NCI-H128 (cell line): ENCODE measurements around the gene PRKAR2A.
"Not testable (repeated sequence)": the region's sequence is repeated elsewhere in the genome, so short reads cannot be mapped to it uniquely, and the experiment has no call there.

Source experiments
- DNase-seq: peaks from one replicate; lab custom pipeline; 2025; ENCODE audit not compliant: unreplicated experiment; lab: John Stamatoyannopoulos, UW

PRKAR2A gene

DNA sequence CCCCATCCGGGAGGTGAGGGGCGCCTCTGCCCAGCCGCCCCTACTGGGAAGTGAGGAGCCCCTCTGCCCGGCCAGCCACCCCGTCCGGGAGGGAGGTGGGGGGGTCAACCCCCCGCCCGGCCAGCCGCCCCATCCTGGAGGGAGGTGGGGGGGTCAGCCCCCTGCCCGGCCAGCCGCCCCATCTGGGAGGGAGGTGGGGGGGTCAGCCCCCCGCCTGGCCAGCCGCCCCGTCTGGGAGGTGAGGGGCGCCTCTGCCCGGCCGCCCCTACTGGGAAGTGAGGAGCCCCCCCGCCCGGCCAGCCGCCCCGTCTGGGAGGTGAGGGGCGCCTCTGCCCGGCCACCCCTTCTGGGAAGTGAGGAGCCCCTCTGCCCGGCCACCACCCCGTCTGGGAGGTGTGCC, 113.1 kb downstream of the PRKAR2A start:
- not testable (repeated sequence) for DNase-seq

DNA sequence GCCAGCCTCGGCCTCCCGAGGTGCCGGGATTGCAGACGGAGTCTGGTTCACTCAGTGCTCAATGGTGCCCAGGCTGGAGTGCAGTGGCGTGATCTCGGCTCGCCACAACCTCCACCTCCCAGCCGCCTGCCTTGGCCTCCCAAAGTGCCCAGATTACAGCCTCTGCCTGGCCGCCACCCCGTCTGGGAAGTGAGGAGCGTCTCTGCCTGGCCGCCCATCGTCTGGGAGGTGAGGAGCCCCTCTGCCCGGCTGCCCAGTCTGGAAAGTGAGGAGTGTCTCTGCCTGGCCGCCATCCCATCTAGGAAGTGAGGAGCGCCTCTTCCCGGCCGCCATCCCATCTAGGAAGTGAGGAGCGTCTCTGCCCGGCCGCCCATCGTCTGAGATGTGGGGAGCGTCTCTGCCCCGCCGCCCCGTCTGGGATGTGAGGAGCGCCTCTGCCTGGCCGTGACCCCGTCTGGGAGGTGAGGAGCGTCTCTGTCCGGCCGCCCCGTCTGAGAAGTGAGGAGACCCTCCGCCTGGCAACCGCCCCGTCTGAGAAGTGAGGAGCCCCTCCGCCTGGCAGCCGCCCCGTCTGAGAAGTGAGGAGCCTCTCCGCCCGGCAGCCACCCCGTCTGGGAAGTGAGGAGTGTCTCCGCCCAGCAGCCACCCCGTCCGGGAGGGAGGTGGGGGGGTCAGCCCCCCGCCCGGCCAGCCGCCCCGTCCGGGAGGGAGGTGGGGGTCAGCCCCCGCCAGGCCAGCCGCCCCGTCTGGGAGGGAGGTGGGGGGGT, 113.7 kb downstream of the PRKAR2A start:
- not testable (repeated sequence) for DNase-seq

DNA sequence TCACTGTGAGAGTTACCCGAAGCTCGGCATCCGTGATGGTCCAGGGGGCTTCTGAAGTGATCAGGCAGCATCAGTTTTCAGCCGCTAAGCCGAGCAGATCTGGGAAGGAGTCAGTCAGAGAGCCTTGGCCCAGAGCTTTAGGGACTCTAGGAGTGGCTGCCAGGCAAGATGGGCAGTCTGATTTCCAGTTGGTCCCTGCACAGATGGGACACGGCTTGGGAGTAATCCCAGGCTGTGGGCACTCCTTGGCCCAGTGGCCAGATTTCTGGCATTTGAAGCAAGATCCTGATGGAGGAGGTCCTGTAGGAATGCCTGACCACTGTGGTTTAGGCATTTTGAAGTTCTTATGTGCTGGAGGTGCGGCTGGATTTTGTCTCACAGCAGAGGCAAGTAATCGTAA, 120.2 kb downstream of the PRKAR2A start:
- no peak for DNase-seq

DNA sequence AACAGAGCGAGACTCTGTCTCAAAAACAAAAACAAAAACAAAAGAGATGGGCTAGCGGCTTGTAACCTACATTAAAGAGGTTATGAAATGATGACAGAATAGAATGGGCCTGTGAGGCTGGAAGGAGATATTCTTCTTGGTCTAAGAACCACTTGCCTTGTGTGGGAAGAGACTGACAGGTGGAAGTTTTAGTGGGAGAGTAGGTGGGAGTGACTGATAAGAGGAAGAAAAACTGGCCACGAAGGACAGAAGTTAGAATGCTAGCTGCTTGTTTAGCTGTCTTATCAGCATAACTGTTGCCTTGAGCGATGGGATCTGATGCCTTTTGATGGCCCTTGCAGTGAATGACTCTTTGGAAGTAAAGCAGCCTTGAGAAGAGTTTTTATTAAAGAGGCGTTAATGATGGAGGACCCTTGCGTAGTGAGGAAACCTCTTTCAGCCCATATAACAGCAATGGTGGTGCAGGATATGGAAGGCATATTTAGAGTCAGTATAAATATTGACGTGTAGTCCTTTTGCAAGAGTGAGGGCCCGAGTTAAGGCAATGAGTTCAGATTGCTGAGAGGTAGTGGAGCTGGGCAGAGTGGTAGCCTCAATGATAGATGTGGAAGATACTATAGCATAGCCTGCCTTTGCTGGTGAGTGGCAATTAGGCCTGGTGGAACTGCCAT, 122.4 kb downstream of the PRKAR2A start:
- DNase-seq: not testable (repeated sequence)

DNA sequence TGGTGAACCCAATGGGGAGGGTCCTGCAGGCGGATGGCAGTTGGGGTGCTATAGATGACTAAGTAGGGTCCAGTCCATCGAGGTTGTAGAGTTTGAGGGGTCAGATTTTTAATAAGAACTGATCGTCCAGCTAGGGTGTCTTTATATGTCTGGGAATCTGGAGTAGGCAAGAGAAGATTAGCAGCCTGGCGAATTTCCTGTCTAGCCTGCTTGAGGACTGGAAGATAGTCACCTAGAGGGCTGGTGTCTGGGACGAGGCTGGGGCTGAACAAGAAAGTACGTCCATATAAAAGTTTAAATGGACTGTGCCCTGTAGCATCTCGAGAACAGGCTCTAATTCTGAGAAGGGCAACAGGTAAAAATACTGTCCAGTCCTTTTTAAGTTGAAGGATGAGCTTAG, 123.9 kb downstream of the PRKAR2A start:
- no peak for DNase-seq

DNA sequence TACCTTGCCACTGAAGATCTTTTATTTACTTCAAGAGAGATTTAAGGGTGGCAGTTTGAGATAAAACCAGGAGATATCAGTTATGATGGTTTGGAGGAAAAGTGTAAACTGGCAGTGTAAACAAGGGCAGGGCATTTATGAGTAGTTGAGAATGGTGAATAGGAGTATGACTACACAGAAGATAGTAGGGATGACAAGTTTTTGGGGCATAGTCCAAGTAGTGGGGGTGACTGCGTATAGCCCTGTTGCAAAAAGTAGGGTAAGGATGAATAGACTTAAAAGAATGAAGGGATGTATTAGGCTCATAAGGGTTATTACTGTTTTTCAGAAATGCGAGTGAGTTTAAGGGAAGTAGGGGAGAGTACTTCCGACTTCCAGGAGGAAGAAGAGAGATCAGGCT, 124.4 kb downstream of the PRKAR2A start:
- not testable (repeated sequence) for DNase-seq

DNA sequence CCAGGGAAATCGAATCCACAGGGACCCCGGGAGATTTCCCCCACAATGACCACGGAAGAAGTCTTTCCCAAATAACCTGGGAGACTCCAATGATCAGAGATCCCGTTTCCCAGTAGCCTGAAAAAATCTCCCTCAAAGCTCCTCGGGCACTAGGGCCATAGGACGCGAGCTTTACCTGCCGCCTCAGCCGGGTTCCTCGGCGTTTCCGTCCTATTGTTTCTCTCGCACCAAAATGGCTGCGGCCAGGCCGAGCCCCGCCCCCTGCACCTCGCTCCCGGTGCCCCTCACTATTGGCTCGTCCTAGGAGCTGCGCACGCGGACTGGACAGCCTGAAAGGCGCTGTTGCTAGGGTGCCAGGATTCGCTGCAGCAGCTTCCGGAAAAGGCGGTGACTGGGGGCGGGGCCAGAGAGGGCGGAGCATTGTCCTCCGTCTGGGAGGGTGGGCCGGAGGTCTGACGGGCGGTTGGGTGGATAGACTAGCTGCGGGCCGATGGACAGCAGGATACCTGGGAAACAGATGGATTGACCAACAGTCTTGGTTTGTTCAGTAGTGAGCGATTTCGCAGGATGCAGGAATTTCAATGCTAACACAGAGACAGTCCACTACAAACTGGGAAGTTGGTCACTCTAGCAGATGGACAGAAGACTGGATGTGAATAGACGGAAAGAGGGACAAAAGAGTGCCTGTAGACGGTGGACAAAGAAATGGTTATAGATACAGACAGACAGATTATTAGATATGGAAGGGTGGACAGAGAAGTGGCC, 130.5 kb downstream of the PRKAR2A start, which contains the start of gene IP6K2:
TSS of gene IP6K2 (minus strand) at position 240 of the 765 bp plus-strand sequence. CDS start 21,930 bp downstream, outside the sequence.
- peak; percentile 90 for DNase-seq

DNA sequence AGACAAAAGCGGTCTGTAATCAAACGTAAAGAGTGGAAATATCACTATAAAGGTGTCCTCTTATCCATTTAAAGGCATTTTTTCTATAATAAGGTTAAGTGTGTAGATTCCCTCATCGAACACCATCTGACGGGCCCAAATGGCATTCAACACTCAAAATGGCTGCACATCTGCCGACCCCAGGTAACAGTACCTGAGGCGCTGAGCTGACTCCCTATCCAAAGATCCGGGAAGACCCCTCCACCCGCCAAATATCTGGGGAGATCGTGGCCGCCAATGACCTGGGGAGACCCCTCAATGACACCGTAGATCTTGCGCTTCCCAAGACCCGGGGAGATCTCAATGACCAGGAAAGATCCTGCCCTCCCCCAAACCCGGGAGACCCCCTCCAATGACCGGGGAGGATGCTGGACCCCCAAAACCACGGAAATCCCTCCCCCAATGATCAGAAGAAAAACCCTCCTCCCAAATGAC, 131.1 kb downstream of the PRKAR2A start:
- DNase-seq: no peak

DNA sequence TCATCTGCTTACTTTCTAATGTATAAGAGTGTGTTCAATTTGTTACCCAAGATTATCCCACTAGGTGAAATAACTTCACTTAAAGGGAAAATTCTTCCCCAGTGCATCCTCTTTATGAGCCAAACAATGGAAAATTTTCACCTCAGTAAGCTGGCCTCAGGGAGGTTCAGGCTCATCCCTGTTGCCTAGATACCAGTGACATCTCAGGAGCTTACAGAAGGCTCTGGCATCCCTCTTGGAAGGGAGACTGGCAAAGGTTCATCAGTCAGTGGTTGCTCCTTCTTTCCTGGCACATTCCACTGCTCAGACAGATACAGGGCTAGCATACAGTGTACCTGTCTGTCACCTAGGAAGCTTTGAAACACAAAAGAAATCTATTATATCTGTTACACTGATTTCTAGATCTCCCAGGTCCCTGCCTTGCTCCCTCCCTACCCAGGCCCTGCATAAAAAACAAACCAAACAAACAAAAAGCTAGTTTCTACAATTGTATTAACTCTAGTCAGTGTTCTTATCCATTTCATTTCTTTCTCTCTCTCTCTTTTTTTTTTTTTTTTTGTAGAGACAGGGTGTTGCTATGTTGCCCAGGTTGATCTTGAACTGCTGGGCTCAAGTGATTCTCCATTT, 132.4 kb downstream of the PRKAR2A start:
- no peak for DNase-seq

DNA sequence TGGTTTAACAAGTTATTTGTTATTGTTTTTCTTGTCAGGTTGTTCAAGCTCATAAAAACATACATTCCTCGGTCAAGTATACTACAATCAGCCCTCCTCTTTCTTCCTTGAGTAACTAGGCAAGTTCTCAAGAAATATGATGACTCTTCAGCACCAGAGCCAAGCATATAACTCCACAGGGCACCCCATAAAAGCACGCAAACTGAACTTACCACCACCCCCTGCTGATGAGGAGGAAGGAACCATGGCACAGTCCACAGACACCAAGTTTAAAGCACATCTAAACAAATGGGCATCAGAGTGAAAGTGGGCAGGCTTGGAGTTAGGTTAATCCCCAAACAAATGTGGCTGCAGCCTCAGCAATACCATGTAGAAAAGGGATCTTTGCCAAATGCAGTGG, 135.9 kb downstream of the PRKAR2A start:
- DNase-seq: no peak

DNA sequence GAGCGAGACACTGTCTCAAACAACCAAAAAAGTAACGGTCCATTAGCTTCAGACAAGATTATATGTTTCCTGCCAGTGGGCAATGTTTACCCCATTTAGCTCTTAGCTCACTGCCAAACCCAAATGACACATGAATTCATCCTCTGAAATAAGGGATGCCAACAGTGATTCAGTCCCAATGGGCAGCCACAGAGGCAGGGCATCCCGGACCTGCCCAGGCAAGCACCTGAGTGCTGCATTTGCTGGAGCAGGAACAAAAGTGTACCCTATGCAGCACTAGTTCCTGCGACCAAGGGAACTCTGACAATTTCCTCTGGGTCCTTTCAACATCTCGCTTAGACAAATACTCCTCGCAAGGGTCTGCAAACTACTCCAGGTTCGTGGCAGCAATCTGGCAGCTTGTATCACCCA, 138.6 kb downstream of the PRKAR2A start:
- DNase-seq: no peak

DNA sequence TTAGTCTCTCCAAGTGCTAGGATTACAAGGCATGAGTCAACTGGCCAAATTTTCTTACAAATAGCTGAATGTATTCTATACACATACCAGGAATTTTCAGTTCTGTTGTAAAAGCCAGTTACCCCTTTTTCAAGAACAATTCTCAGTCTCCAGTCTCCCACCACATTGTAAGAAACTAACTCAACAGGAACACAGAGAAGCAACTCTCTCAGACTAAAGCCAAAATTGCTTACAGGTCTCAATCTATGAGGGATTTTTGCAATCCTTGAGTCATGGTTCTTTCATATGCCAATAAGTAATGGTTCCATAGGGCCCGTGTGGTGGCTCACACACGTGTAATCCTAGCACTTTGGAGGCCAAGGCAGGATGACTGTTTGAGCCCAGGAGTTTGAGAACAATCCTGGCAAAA, 139.2 kb downstream of the PRKAR2A start:
- no peak for DNase-seq

DNA sequence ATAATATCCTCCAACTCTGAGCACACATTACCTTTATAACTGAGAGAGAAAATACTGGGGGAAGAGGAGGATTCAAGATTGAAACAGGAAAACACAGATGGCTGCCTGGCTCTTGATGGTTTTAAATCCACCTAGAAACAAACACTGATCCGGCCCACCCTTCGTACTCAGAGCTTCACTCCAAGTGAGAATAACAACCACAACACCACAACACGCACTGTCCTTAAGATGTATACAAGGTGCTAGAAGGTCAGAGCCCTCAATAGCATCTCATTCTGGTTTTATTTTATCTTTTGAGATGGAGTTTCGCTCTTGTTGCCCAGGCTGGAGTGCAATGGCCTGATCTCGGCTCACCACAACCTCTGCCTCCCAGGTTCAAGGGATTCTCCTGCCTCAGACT, 140.5 kb downstream of the PRKAR2A start:
- no peak for DNase-seq

DNA sequence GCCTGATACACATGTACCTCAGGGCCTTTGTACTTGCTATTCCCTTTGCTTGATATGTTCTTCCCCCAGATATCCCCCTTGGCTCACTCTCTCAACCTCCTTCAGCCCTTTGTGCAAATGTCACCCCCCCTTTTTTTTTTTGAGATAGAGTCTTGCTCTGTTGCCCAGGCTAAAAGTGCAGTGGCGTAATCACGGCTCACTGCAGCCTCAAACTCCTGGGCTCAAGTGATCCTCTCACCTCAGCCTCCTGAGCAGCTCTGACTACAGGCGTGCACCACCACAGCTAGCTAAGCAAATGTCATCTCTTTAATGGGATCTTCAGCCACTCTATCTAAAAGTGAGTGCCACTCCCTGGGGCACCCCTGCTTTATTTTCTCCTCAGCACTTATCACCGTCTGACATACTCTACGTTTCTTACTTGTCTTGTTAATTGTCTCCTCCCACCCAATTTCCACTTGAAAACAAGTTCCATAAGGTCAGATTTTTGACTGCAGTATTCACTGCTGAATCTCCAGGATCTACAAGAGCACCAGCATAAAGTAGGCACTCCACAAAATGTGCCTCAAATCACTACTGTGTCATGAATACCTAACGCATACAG, 145.3 kb downstream of the PRKAR2A start:
- DNase-seq: no peak

DNA sequence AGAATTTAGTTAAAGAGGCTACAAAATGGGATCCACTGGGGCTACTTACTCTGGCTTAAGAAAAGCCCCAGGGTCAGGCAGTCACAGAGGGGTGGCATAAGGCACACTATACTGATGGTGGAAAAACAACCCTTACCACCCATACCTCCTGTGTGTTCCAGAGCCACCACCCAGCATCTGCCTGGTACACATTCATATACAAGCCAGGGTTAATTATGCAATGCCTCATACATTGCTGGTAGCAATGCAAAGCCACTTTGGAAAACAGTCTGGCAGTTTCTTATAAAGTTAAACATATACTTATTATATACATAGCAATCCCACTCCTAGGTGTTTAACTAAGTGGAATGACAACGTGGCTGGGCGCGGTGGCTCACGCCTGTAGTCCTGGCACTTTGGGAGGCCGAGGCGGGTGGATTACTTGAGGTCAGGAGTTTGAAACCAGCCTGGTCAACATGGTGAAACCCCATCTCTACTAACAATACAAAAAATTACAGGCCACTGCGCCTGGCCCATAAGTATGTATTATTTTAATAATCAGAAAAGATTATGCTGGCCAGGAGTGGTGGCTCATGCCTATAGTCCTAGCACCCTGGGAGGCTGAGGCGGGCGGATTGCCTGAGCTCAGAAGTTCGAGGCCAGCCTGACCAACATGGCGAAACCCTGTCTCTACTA, 146.8 kb downstream of the PRKAR2A start:
- no peak for DNase-seq

DNA sequence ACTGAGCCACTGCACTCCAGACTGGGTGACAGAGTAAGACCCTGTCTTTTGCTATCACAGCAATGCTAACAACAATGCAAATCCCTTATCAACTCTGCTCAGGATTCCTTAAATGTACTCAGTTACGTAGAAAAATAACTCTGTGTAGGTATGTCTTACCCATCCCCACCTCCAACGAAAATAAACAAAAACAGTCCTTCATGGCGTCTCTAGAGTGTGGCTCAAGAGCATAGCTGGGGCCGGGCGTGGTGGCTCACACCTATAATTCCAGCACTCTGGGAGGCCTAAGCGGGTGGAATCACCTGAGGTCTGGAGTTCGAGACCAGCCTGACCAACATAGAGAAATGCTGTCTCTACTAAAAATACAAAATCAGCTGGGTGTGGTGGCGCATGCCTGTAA, 148.8 kb downstream of the PRKAR2A start:
- no peak for DNase-seq

DNA sequence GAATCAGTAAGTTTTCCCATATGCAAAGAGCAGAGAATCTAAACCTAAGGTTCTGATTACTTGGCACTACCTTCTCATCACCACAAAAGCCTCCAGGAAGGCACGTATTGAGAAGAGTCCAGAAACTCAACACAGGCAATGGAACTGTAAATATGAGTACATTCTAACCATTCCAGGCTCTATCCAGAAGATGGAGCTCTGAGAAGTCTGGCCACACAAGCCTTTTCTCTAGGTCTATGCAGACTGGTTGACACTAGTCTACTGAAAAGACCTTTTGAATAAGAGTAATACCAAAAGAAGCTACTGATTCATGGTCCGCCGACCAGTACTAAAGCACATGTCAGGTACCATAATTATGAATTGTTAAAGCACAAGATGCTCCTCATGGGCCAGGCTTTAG, 149.7 kb downstream of the PRKAR2A start:
- DNase-seq: no peak

DNA sequence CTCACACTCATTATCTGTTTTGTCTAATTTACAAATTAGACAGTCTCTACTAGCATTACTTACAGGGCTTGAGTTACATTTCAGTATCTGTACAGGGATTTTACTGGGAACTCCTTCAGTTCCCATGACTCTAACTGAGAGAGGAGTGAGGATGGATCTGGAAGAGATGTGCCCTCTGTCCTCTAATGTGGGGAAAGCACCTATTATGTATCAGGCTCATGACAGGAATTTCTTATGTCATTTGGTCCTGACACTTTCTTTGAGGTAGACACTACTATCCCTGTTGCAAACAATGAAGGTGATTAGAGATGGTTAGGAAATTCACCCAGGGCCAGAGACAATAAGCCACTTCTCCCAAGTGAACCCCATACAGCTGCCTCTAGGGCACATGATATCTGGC, 151.1 kb downstream of the PRKAR2A start:
- DNase-seq: no peak
